A549 treated with Mapracorat at 1 μM for 4 hours (cell line): ENCODE measurements around the gene RECK. TPM values are rescaled to one million over a fixed set of nuclear protein-coding genes. Genes with fewer than 3 reads are reported as not detected.

Source experiments
- total RNA-seq: library from RNA; stranded (reverse); fragments of 200-300 nt; extraction: Qiagen RNA extraction; gene quantifications from 5 replicates; pipeline ENCODE4 v1.2.3, GENCODE V29; 2022

Gene RECK
- 5.2 to 6.2 TPM (median 5.8 TPM) in 5 replicates for total RNA-seq

GRCh38 chr9:36036780-36037548 is at the start of gene RECK:
Gene RECK, plus strand, starts transcription at chr9:36036913. Its CDS starts 86 bp downstream, at chr9:36036999.

GRCh38 chr9:36136272-36136893 is 99.7 kb downstream of the RECK start, which contains the start of gene GLIPR2:
Gene GLIPR2, plus strand, starts transcription at chr9:36136733. Its CDS starts 46 bp downstream, at chr9:36136779.

GRCh38 chr9:36169166-36169565 is 132.5 kb downstream of the RECK start, which contains the start of gene CCIN:
Gene CCIN, plus strand, starts transcription at chr9:36169388. Its CDS starts 115 bp downstream, at chr9:36169503.

Other genes with a start within 250 kb of the RECK start
- 4.8 to 6.6 TPM (median 5.5 TPM) in 5 replicates for gene NPR2, start 245.3 kb upstream of the RECK start, total RNA-seq
- 0.34 to 0.74 TPM (median 0.56 TPM) in 5 replicates for gene SPAG8, start 224.7 kb upstream of the RECK start, total RNA-seq
- 72.1 to 115 TPM (median 100 TPM) in 5 replicates for gene HINT2, start 221.9 kb upstream of the RECK start, total RNA-seq
- gene FAM221B, start 208.2 kb upstream of the RECK start, total RNA-seq, result not detected in 5 replicates
- 2.0 to 4.0 TPM (median 3.5 TPM) in 5 replicates for gene TMEM8B, start 207.7 kb upstream of the RECK start, total RNA-seq
- not detected in 5 replicates for gene OR13J1, start 166.5 kb upstream of the RECK start, total RNA-seq
- gene HRCT1, start 130.7 kb upstream of the RECK start, total RNA-seq, result 0.32 to 0.51 TPM (median 0.40 TPM) in 5 replicates
- gene SPAAR, start 127.4 kb upstream of the RECK start, total RNA-seq, result 0.13 TPM in 1 of 5 replicates, not detected in the others
- gene OR2S2, start 78.8 kb upstream of the RECK start, total RNA-seq, result not detected in 5 replicates
- gene GLIPR2, start 99.8 kb downstream of the RECK start, total RNA-seq, result 7.9 to 10.6 TPM (median 9.4 TPM) in 5 replicates
- 0.06 to 0.08 TPM in 2 of 5 replicates, not detected in the others for gene CCIN, start 132.5 kb downstream of the RECK start, total RNA-seq
- gene CLTA, start 154.0 kb downstream of the RECK start, total RNA-seq, result 328 to 427 TPM (median 379 TPM) in 5 replicates
- 11.0 to 16.4 TPM (median 14.2 TPM) in 5 replicates for gene GNE, start 221.5 kb downstream of the RECK start, total RNA-seq